ENCODE measurements around the gene EVX2. TPM values are rescaled to one million over a fixed set of nuclear protein-coding genes. Genes with fewer than 3 reads are reported as not detected.

EVX2 gene
- total RNA-seq, 1 experiment from 2014 or later, result not detected

DNA sequence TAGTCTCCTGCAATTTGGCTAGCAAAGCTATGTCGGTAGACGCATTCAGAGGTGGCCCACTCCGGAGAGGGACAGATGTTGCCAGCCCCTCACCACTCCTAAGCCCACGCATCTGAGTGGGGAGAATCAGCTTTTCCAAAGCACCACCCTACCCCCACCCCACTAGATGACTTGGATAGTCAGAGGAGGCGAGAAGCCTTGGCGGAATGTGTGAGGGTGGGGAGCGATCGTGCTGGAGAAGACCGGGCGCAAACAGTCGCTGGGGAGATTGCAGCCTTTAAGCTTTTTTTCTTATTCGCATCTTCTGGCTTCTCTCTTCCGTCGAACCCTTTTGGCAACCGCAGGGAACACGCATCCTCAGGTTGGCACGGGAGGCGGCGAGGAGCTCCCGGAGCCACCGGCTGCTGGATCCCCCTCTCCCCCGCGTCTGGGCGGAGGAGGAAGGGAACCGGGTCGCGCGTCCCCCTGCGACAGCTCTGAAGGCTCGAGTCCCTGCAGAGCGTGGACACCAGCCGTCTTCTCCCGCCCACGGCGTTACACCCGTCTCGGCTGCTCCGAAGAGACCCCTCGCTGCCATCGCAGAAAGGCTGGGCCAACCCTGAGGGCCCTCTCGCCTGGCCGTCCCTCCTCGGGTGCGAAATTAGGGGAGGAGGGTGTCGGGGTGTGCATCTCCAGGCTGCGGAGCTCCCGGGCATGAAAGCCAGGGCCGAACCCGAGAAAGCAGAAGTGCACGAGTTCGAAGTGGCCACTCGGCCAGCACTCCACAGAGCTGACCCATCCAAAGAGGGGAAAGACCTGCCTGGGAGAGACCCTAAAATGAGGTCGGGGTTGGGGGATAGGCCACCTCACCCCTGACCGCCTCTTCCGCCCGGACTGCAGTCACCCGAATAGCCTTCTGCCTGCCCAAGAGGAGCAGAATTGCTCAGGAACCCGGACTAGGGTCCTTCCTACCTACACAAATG is 12.2 kb downstream of the EVX2 start:
- Histone ChIP-seq H3K4me2 (no peak overlapping the region), H4K20me1 (ENCODE audit: insufficient read depth) (no peaks in the 10 kb centered on the region), H3K79me2 (ENCODE audit: low read depth) (no peaks in the 10 kb centered on the region), H3F3A (ENCODE audit: insufficient read depth, low read depth) (no peaks in the 10 kb centered on the region), H3K27ac (no peak overlapping the region), H2AFZ (no peak overlapping the region), H3K9me2 (ENCODE audit: insufficient read depth) (no peaks in the 10 kb centered on the region), H3K4me3 (no peak overlapping the region), H3K4me1 (replicated peaks; ENCODE audit: insufficient read depth) (no peaks in the 10 kb centered on the region), H3K36me3 (ENCODE audit: low read depth) (no peaks in the 10 kb centered on the region), H3K27me3 (ENCODE audit: insufficient read depth, low read depth) (peaks cover 59% of the 10 kb centered on the region), H3K9me3 (ENCODE audit: insufficient read depth, low read depth) (no peaks in the 10 kb centered on the region)
- ChIA-PET POLR2A (ENCODE audit: unreplicated experiment) (no interaction called here), CTCF (no interaction called here)
- no TSS peak for BruUV-seq (replicated peaks)
- intact Hi-C loops (cut with micrococcal nuclease; ENCODE audit: unreplicated experiment), result no loop called here
- TF ChIP-seq EZH2 (IDR thresholded peaks at IDR 0.05; ENCODE audit: low read depth), result no peak
- TF ChIP-seq, protein P1, sequence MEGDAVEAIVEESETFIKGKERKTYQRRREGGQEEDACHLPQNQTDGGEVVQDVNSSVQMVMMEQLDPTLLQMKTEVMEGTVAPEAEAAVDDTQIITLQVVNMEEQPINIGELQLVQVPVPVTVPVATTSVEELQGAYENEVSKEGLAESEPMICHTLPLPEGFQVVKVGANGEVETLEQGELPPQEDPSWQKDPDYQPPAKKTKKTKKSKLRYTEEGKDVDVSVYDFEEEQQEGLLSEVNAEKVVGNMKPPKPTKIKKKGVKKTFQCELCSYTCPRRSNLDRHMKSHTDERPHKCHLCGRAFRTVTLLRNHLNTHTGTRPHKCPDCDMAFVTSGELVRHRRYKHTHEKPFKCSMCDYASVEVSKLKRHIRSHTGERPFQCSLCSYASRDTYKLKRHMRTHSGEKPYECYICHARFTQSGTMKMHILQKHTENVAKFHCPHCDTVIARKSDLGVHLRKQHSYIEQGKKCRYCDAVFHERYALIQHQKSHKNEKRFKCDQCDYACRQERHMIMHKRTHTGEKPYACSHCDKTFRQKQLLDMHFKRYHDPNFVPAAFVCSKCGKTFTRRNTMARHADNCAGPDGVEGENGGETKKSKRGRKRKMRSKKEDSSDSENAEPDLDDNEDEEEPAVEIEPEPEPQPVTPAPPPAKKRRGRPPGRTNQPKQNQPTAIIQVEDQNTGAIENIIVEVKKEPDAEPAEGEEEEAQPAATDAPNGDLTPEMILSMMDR (conservative IDR thresholded peaks at IDR 0.05), result no peak
- DNase-seq, result no peak

DNA sequence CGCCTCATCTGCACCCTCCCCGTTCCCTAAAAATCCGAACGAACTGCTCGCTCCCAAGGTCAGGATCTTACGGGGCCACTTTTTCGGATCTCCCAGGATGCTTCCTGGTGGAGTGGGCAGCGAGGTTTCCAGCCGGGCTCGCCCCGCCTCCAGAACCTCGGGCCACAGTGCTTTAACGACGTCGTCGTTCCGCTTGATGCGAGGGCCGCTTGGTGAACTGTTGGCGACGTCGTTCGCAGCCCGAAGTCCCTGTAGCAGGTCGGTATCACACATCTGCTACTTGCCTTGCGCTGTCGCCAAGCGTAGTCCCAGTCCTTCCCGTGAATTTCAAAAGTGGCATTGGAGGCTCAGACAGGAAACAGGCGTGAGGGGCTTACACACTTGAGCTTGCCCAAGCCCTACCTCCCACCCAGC is 15.3 kb downstream of the EVX2 start:
- no peak overlapping the region for H3K27ac ChIP-seq
- no peaks in the 10 kb centered on the region for H3K36me3 ChIP-seq (ENCODE audit: low read depth)
- H4K20me1 ChIP-seq (ENCODE audit: insufficient read depth), result no peaks in the 10 kb centered on the region
- BruUV-seq (replicated peaks), result no TSS peak
- H2AFZ ChIP-seq, result no peak overlapping the region
- no peak for DNase-seq
- intact Hi-C loops (cut with micrococcal nuclease; ENCODE audit: unreplicated experiment), result no loop called here
- H3K9me3 ChIP-seq (ENCODE audit: insufficient read depth, low read depth), result no peaks in the 10 kb centered on the region
- ChIA-PET CTCF (no interaction called here), POLR2A (ENCODE audit: unreplicated experiment) (no interaction called here)
- H3K4me1 ChIP-seq (replicated peaks; ENCODE audit: insufficient read depth), result no peaks in the 10 kb centered on the region
- no peak for TF ChIP-seq EZH2 (IDR thresholded peaks at IDR 0.05; ENCODE audit: low read depth)
- TF ChIP-seq, protein P1 (conservative IDR thresholded peaks at IDR 0.05), result no peak
- no peak overlapping the region for H3K4me2 ChIP-seq
- no peaks in the 10 kb centered on the region for H3F3A ChIP-seq (ENCODE audit: insufficient read depth, low read depth)
- no peaks in the 10 kb centered on the region for H3K79me2 ChIP-seq (ENCODE audit: low read depth)
- H3K4me3 ChIP-seq, result no peak overlapping the region
- H3K27me3 ChIP-seq (ENCODE audit: insufficient read depth, low read depth), result peaks cover 27% of the 10 kb centered on the region
- H3K9me2 ChIP-seq (ENCODE audit: insufficient read depth), result no peaks in the 10 kb centered on the region

DNA sequence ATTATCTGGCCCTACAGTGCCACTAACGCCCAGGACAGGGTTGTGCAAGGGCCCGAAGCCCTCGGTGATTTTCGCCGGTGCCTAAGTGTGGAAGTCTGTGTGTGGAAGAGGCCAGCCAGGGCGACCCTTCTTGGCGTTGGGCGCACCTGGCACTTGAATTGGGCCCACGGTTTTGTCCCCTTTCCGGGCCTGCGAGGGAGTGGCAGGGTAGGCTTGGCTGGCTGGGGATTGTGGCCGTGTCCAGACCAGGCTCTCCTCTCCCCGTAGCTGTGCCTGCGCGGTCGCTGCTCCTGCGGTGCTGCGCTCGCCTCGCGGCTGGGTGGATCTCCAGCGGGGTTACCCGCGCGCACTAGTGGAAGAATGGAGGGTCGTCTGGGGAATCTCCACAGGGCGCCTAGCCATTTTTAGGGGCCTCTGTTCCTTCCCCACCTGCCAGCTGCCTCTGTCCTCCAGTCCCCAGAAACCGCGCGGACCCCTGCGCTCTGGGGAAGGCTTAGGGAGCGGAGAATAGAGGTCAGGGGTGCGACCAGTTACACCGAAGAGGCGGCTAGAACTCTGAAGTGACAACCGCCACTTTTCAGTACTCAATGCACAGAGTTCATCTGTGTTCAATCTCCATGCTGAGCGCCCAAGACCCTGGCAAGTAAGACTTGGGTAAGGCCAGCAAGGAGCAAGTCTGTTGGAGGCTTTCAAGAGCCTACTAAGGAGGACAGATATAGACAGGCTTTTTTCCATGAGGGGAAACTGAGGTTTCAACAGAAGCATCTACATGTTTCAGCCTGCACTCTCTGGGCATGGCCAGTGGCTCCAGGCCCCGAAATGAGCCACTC is 16.0 kb downstream of the EVX2 start:
- Histone ChIP-seq H3K4me3 (no peak overlapping the region), H3K9me2 (ENCODE audit: insufficient read depth) (no peaks in the 10 kb centered on the region), H3K36me3 (ENCODE audit: low read depth) (no peaks in the 10 kb centered on the region), H3K4me2 (no peak overlapping the region), H3K79me2 (ENCODE audit: low read depth) (no peaks in the 10 kb centered on the region), H3K4me1 (replicated peaks; ENCODE audit: insufficient read depth) (no peaks in the 10 kb centered on the region), H3F3A (ENCODE audit: insufficient read depth, low read depth) (no peaks in the 10 kb centered on the region), H4K20me1 (ENCODE audit: insufficient read depth) (no peaks in the 10 kb centered on the region), H3K9me3 (ENCODE audit: insufficient read depth, low read depth) (no peaks in the 10 kb centered on the region), H3K27me3 (ENCODE audit: insufficient read depth, low read depth) (peaks cover 21% of the 10 kb centered on the region), H2AFZ (no peak overlapping the region), H3K27ac (no peak overlapping the region)
- intact Hi-C loops (cut with micrococcal nuclease; ENCODE audit: unreplicated experiment), result no loop called here
- ChIA-PET POLR2A (ENCODE audit: unreplicated experiment) (no interaction called here), CTCF (no interaction called here)
- no TSS peak for BruUV-seq (replicated peaks)
- TF ChIP-seq, protein P1 (conservative IDR thresholded peaks at IDR 0.05), result no peak
- TF ChIP-seq EZH2 (IDR thresholded peaks at IDR 0.05; ENCODE audit: low read depth), result no peak
- DNase-seq, result no peak
